Measurements from ENCODE around the gene KXD1.

KXD1 gene

GRCh38 chr19:18558604-18559003 is 934 bp downstream of the KXD1 start:
- H3F3A ChIP-seq (ENCODE audit: insufficient read depth) = peaks cover 9% of the 10 kb centered on the region
- no peaks in the 10 kb centered on the region for H3K9me3 ChIP-seq (ENCODE audit: insufficient read depth, low read length)
- peak overlapping the region; percentile 97 for H3K9ac ChIP-seq (ENCODE audit: low read length)
- H3K4me2 ChIP-seq (ENCODE audit: low read depth, low read length, poor library complexity, severe bottlenecking) = peak overlapping the region; percentile 93
- no peaks in the 10 kb centered on the region for H3K9me2 ChIP-seq (replicated peaks; ENCODE audit: insufficient read depth, low read length)
- peaks cover 23% of the 10 kb centered on the region for H3K79me2 ChIP-seq (ENCODE audit: insufficient read depth, low read length)
- no peaks in the 10 kb centered on the region for H3K36me3 ChIP-seq (ENCODE audit: low read length)
- TF ChIP-seq, protein P1, sequence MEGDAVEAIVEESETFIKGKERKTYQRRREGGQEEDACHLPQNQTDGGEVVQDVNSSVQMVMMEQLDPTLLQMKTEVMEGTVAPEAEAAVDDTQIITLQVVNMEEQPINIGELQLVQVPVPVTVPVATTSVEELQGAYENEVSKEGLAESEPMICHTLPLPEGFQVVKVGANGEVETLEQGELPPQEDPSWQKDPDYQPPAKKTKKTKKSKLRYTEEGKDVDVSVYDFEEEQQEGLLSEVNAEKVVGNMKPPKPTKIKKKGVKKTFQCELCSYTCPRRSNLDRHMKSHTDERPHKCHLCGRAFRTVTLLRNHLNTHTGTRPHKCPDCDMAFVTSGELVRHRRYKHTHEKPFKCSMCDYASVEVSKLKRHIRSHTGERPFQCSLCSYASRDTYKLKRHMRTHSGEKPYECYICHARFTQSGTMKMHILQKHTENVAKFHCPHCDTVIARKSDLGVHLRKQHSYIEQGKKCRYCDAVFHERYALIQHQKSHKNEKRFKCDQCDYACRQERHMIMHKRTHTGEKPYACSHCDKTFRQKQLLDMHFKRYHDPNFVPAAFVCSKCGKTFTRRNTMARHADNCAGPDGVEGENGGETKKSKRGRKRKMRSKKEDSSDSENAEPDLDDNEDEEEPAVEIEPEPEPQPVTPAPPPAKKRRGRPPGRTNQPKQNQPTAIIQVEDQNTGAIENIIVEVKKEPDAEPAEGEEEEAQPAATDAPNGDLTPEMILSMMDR (IDR thresholded peaks at IDR 0.05; ENCODE audit: insufficient read depth, low read length, poor library complexity, severe bottlenecking) = no peak
- TF ChIP-seq EZH2phosphoT487 (conservative IDR thresholded peaks at IDR 0.05; ENCODE audit: low read length) = no peak
- H2AFZ ChIP-seq (ENCODE audit: low read depth, low read length, severe bottlenecking) = no peak overlapping the region
- H4K20me1 ChIP-seq (ENCODE audit: low read depth, low read length) = no peaks in the 10 kb centered on the region
- no peaks in the 10 kb centered on the region for H3K27me3 ChIP-seq (ENCODE audit: low read length)
- peak overlapping the region; percentile 94 for H3K4me3 ChIP-seq (ENCODE audit: insufficient read depth, low read length, poor library complexity, severe bottlenecking)
- peak overlapping the region; percentile 74 for H3K27ac ChIP-seq (ENCODE audit: low read depth, low read length)

DNA sequence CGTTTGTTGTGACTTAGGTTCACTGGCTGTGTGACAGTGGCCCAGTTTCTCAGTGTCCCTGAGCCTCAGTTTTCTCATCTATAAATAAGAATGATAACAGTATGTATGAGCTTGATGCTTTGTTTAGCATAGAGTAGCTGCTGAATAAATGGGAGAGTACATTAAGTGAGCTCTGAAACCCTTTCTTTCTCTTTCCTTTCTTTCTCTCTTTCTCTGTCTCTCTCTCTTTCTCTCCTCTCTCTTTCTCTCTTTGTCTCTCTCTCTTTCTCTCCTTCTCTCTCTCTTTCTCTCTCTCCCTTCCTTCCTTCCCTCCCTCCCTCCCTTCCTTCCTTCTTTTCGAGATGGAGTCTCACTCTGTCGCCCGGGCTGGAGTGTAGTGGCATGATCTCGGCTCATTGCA is 2.0 kb downstream of the KXD1 start:
- TF ChIP-seq, protein P1 (IDR thresholded peaks at IDR 0.05; ENCODE audit: insufficient read depth, low read length, poor library complexity, severe bottlenecking) = no peak
- TF ChIP-seq EZH2phosphoT487 (conservative IDR thresholded peaks at IDR 0.05; ENCODE audit: low read length) = no peak

DNA sequence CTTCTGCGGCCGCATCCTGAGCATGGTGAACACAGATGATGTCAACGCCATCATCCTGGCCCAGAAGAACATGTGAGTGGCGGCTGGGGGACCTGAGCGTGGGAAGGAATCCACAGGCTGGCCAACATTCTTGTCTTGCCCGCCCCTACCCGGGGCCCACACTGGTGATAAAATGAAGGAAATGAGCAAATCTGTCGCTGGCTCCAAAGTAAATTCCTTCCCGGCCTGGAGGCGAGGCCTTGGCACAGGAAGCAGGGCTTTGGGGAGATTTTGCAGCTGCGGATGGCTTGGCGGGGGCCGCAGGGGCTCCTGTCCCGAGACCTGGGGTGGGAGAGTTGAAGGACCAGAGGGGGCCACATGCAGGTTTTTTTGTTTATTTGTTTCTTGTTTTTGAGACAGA is 4.4 kb downstream of the KXD1 start:
- Histone ChIP-seq H3K9me2 (replicated peaks; ENCODE audit: insufficient read depth, low read length) (no peaks in the 10 kb centered on the region), H3K79me2 (ENCODE audit: insufficient read depth, low read length) (peaks cover 23% of the 10 kb centered on the region), H3K9me3 (ENCODE audit: insufficient read depth, low read length) (no peaks in the 10 kb centered on the region), H3K27me3 (ENCODE audit: low read length) (no peaks in the 10 kb centered on the region), H3F3A (ENCODE audit: insufficient read depth) (peaks cover 9% of the 10 kb centered on the region), H3K4me3 (ENCODE audit: insufficient read depth, low read length, poor library complexity, severe bottlenecking) (no peak overlapping the region), H4K20me1 (ENCODE audit: low read depth, low read length) (no peaks in the 10 kb centered on the region), H3K9ac (ENCODE audit: low read length) (no peak overlapping the region), H2AFZ (ENCODE audit: low read depth, low read length, severe bottlenecking) (no peak overlapping the region), H3K4me2 (ENCODE audit: low read depth, low read length, poor library complexity, severe bottlenecking) (no peak overlapping the region), H3K27ac (ENCODE audit: low read depth, low read length) (no peak overlapping the region), H3K36me3 (ENCODE audit: low read length) (peaks cover 2% of the 10 kb centered on the region; the same call in 1 of the 2 replicates)
- TF ChIP-seq EZH2phosphoT487 (conservative IDR thresholded peaks at IDR 0.05; ENCODE audit: low read length) = no peak
- TF ChIP-seq, protein P1 (IDR thresholded peaks at IDR 0.05; ENCODE audit: insufficient read depth, low read length, poor library complexity, severe bottlenecking) = no peak

More for the DNA sequence above, 2.0 kb downstream of the KXD1 start:
- Histone ChIP-seq H3K79me2 (ENCODE audit: insufficient read depth, low read length) (peaks cover 23% of the 10 kb centered on the region), H3F3A (ENCODE audit: insufficient read depth) (peaks cover 9% of the 10 kb centered on the region), H3K9ac (ENCODE audit: low read length) (peak overlapping the region; percentile 97; the same call in 1 of the 2 replicates), H2AFZ (ENCODE audit: low read depth, low read length, severe bottlenecking) (no peak overlapping the region), H3K4me2 (ENCODE audit: low read depth, low read length, poor library complexity, severe bottlenecking) (peak overlapping the region; percentile 93), H3K27ac (ENCODE audit: low read depth, low read length) (peak overlapping the region; percentile 0; the same call in 1 of the 2 replicates), H3K27me3 (ENCODE audit: low read length) (no peaks in the 10 kb centered on the region), H4K20me1 (ENCODE audit: low read depth, low read length) (no peaks in the 10 kb centered on the region), H3K9me3 (ENCODE audit: insufficient read depth, low read length) (no peaks in the 10 kb centered on the region), H3K36me3 (ENCODE audit: low read length) (no peaks in the 10 kb centered on the region), H3K9me2 (replicated peaks; ENCODE audit: insufficient read depth, low read length) (no peaks in the 10 kb centered on the region), H3K4me3 (ENCODE audit: insufficient read depth, low read length, poor library complexity, severe bottlenecking) (no peak overlapping the region)

All from SU-DHL-6 (cell line).